ENCODE measurements around the gene ANKRD11. TPM values are rescaled to one million over a fixed set of nuclear protein-coding genes. Genes with fewer than 3 reads are reported as not detected.

Gene ANKRD11
- polyA plus RNA-seq, 4 donors: 48.4 to 86.7 (median 65.5) TPM

- DNase-seq (no peak), FAIRE-seq (no peak)
- WGBS, 3 donors: 86 to 90% (median 87%) methylated on average over 3 of the region's 3 CpGs
- peaks cover 0 to 21% of the 10 kb centered on the region in 2 donors for H3K9me3 ChIP-seq (ENCODE audit: control insufficient read depth in 2 of 2, insufficient read depth in 1 of 2, low read depth in 1 of 2, low read length in 1 of 2)
- peaks cover 0 to 19% (median 0%) of the 10 kb centered on the region in 3 donors for H3K36me3 ChIP-seq (ENCODE audit: control insufficient read depth in 3 of 3, insufficient read depth in 2 of 3, low read depth in 1 of 3, low read length in 3 of 3)
- H3K27ac ChIP-seq (ENCODE audit: low read depth in 1 of 3, low read length in 2 of 3): no peak overlapping the region
- H3K4me1 ChIP-seq (ENCODE audit: control insufficient read depth in 3 of 3, insufficient read depth in 2 of 3, low read depth in 1 of 3, low read length in 2 of 3): peaks cover 0 to 4% (median 0%) of the 10 kb centered on the region in 3 donors
- H3K27me3 ChIP-seq (ENCODE audit: control insufficient read depth in 3 of 3, insufficient read depth in 3 of 3, low read length in 3 of 3): no peaks in the 10 kb centered on the region
- H3K4me3 ChIP-seq (ENCODE audit: low read depth in 1 of 3, low read length in 3 of 3): no peak overlapping the region
Measured at GRCh38 chr16:89237733-89238132, 252.6 kb downstream of the ANKRD11 start.

GRCh38 chr16:89233678-89234490, 256.5 kb downstream of the ANKRD11 start:
- Histone ChIP-seq H3K27me3 (ENCODE audit: control insufficient read depth in 3 of 3, insufficient read depth in 3 of 3, low read length in 3 of 3) (no peaks in the 10 kb centered on the region), H3K27ac (ENCODE audit: low read depth in 1 of 3, low read length in 2 of 3) (no peak overlapping the region), H3K9me3 (ENCODE audit: control insufficient read depth in 2 of 2, insufficient read depth in 1 of 2, low read depth in 1 of 2, low read length in 1 of 2) (peaks cover 0 to 55% of the 10 kb centered on the region in 2 donors), H3K4me3 (ENCODE audit: low read depth in 1 of 3, low read length in 3 of 3) (no peak overlapping the region), H3K4me1 (ENCODE audit: control insufficient read depth in 3 of 3, insufficient read depth in 2 of 3, low read depth in 1 of 3, low read length in 2 of 3) (no peaks in the 10 kb centered on the region), H3K36me3 (ENCODE audit: control insufficient read depth in 3 of 3, insufficient read depth in 2 of 3, low read depth in 1 of 3, low read length in 3 of 3) (peaks cover 3 to 48% (median 4%) of the 10 kb centered on the region in 3 donors)
- DNase-seq: no peak
- 95 to 96% (median 95%) methylated on average over 16 of the region's 16 CpGs for WGBS, 3 donors
- FAIRE-seq: no peak

GRCh38 chr16:89232107-89232506, 258.3 kb downstream of the ANKRD11 start:
- no peak for FAIRE-seq
- H3K27ac ChIP-seq (ENCODE audit: low read depth in 1 of 3, low read length in 2 of 3): no peak overlapping the region
- no peaks in the 10 kb centered on the region for H3K4me1 ChIP-seq (ENCODE audit: control insufficient read depth in 3 of 3, insufficient read depth in 2 of 3, low read depth in 1 of 3, low read length in 2 of 3)
- 84 to 88% (median 85%) methylated on average over 2 of the region's 2 CpGs for WGBS, 3 donors
- H3K36me3 ChIP-seq (ENCODE audit: control insufficient read depth in 3 of 3, insufficient read depth in 2 of 3, low read depth in 1 of 3, low read length in 3 of 3): peaks cover 9 to 58% (median 9%) of the 10 kb centered on the region in 3 donors
- no peak overlapping the region for H3K4me3 ChIP-seq (ENCODE audit: low read depth in 1 of 3, low read length in 3 of 3)
- H3K9me3 ChIP-seq (ENCODE audit: control insufficient read depth in 2 of 2, insufficient read depth in 1 of 2, low read depth in 1 of 2, low read length in 1 of 2): peaks cover 0 to 72% of the 10 kb centered on the region in 2 donors
- no peak for DNase-seq
- no peaks in the 10 kb centered on the region for H3K27me3 ChIP-seq (ENCODE audit: control insufficient read depth in 3 of 3, insufficient read depth in 3 of 3, low read length in 3 of 3)

- Histone ChIP-seq H3K27me3 (ENCODE audit: control insufficient read depth in 3 of 3, insufficient read depth in 3 of 3, low read length in 3 of 3) (no peaks in the 10 kb centered on the region), H3K4me1 (ENCODE audit: control insufficient read depth in 3 of 3, insufficient read depth in 2 of 3, low read depth in 1 of 3, low read length in 2 of 3) (no peaks in the 10 kb centered on the region), H3K27ac (ENCODE audit: low read depth in 1 of 3, low read length in 2 of 3) (no peak overlapping the region), H3K4me3 (ENCODE audit: low read depth in 1 of 3, low read length in 3 of 3) (no peak overlapping the region), H3K36me3 (ENCODE audit: control insufficient read depth in 3 of 3, insufficient read depth in 2 of 3, low read depth in 1 of 3, low read length in 3 of 3) (peaks cover 13 to 73% (median 16%) of the 10 kb centered on the region in 3 donors), H3K9me3 (ENCODE audit: control insufficient read depth in 2 of 2, insufficient read depth in 1 of 2, low read depth in 1 of 2, low read length in 1 of 2) (peaks cover 0 to 74% of the 10 kb centered on the region in 2 donors)
- FAIRE-seq (no peak), DNase-seq (no peak)
- 95 to 96% (median 96%) methylated on average over 14 of the region's 14 CpGs for WGBS, 3 donors
Measured at GRCh38 chr16:89230255-89230654, 260.1 kb downstream of the ANKRD11 start.

- 96 to 99% (median 96%) methylated on average over 9 to 10 of the region's 10 CpGs for WGBS, 3 donors
- H3K27me3 ChIP-seq (ENCODE audit: control insufficient read depth in 3 of 3, insufficient read depth in 3 of 3, low read length in 3 of 3): no peaks in the 10 kb centered on the region
- no peak for FAIRE-seq
- H3K4me3 ChIP-seq (ENCODE audit: low read depth in 1 of 3, low read length in 3 of 3): no peak overlapping the region
- no peaks in the 10 kb centered on the region for H3K4me1 ChIP-seq (ENCODE audit: control insufficient read depth in 3 of 3, insufficient read depth in 2 of 3, low read depth in 1 of 3, low read length in 2 of 3)
- peaks cover 17 to 66% (median 18%) of the 10 kb centered on the region in 3 donors for H3K36me3 ChIP-seq (ENCODE audit: control insufficient read depth in 3 of 3, insufficient read depth in 2 of 3, low read depth in 1 of 3, low read length in 3 of 3)
- H3K27ac ChIP-seq (ENCODE audit: low read depth in 1 of 3, low read length in 2 of 3): no peak overlapping the region
- no peak for DNase-seq
- H3K9me3 ChIP-seq (ENCODE audit: control insufficient read depth in 2 of 2, insufficient read depth in 1 of 2, low read depth in 1 of 2, low read length in 1 of 2): peaks cover 0 to 36% of the 10 kb centered on the region in 2 donors
Measured at GRCh38 chr16:89224665-89225064, 265.7 kb downstream of the ANKRD11 start.

GRCh38 chr16:89222931-89223330, 267.4 kb downstream of the ANKRD11 start:
- FAIRE-seq: no peak
- H3K9me3 ChIP-seq (ENCODE audit: control insufficient read depth in 2 of 2, insufficient read depth in 1 of 2, low read depth in 1 of 2, low read length in 1 of 2): peaks cover 0 to 19% of the 10 kb centered on the region in 2 donors
- WGBS, 3 donors: 96 to 98% (median 97%) methylated on average over 21 of the region's 21 CpGs
- no peaks in the 10 kb centered on the region for H3K4me1 ChIP-seq (ENCODE audit: control insufficient read depth in 3 of 3, insufficient read depth in 2 of 3, low read depth in 1 of 3, low read length in 2 of 3)
- no peak overlapping the region for H3K4me3 ChIP-seq (ENCODE audit: low read depth in 1 of 3, low read length in 3 of 3)
- H3K27me3 ChIP-seq (ENCODE audit: control insufficient read depth in 3 of 3, insufficient read depth in 3 of 3, low read length in 3 of 3): no peaks in the 10 kb centered on the region
- H3K36me3 ChIP-seq (ENCODE audit: control insufficient read depth in 3 of 3, insufficient read depth in 2 of 3, low read depth in 1 of 3, low read length in 3 of 3): peaks cover 17 to 65% (median 18%) of the 10 kb centered on the region in 3 donors
- DNase-seq: no peak
- H3K27ac ChIP-seq (ENCODE audit: low read depth in 1 of 3, low read length in 2 of 3): no peak overlapping the region

- FAIRE-seq (no peak), DNase-seq (no peak)
- Histone ChIP-seq H3K36me3 (ENCODE audit: control insufficient read depth in 3 of 3, insufficient read depth in 2 of 3, low read depth in 1 of 3, low read length in 3 of 3) (peaks cover 7 to 53% (median 8%) of the 10 kb centered on the region in 3 donors), H3K27ac (ENCODE audit: low read depth in 1 of 3, low read length in 2 of 3) (no peak overlapping the region), H3K4me3 (ENCODE audit: low read depth in 1 of 3, low read length in 3 of 3) (no peak overlapping the region), H3K9me3 (ENCODE audit: control insufficient read depth in 2 of 2, insufficient read depth in 1 of 2, low read depth in 1 of 2, low read length in 1 of 2) (peaks cover 0 to 6% of the 10 kb centered on the region in 2 donors), H3K27me3 (ENCODE audit: control insufficient read depth in 3 of 3, insufficient read depth in 3 of 3, low read length in 3 of 3) (no peaks in the 10 kb centered on the region), H3K4me1 (ENCODE audit: control insufficient read depth in 3 of 3, insufficient read depth in 2 of 3, low read depth in 1 of 3, low read length in 2 of 3) (no peaks in the 10 kb centered on the region)
- 84 to 92% (median 89%) methylated on average over 3 of the region's 3 CpGs for WGBS, 3 donors
Measured at GRCh38 chr16:89221604-89222003, 268.8 kb downstream of the ANKRD11 start.

DNA sequence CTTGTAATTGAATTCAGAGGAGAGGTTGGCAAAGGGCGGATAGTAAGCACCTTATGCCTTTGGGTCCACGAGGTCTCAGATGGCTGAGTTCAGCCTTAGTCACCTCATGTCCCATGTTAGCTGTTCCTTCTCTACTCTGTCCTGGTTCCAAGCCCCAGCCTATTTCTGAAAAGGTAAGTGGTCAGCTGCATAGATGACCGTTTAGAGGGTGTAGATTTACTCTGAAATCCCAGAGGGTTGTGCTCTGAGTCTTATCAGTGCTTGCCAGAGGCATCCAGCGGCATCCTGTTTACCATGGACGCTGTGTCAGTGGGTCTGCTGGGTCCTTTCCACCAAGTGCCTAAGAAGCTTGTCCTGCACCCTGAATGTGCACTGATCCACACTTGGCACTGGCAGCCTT, 271.0 kb downstream of the ANKRD11 start:
- H3K9me3 ChIP-seq (ENCODE audit: control insufficient read depth in 2 of 2, insufficient read depth in 1 of 2, low read depth in 1 of 2, low read length in 1 of 2): no peaks in the 10 kb centered on the region
- peaks cover 0 to 4% (median 3%) of the 10 kb centered on the region in 3 donors for H3K4me1 ChIP-seq (ENCODE audit: control insufficient read depth in 3 of 3, insufficient read depth in 2 of 3, low read depth in 1 of 3, low read length in 2 of 3)
- H3K27ac ChIP-seq (ENCODE audit: low read depth in 1 of 3, low read length in 2 of 3): no peak overlapping the region
- WGBS, 3 donors: 68 to 80% (median 73%) methylated on average over 5 of the region's 5 CpGs
- no peaks in the 10 kb centered on the region for H3K27me3 ChIP-seq (ENCODE audit: control insufficient read depth in 3 of 3, insufficient read depth in 3 of 3, low read length in 3 of 3)
- peaks cover 5 to 34% (median 7%) of the 10 kb centered on the region in 3 donors for H3K36me3 ChIP-seq (ENCODE audit: control insufficient read depth in 3 of 3, insufficient read depth in 2 of 3, low read depth in 1 of 3, low read length in 3 of 3)
- FAIRE-seq: no peak
- no peak overlapping the region for H3K4me3 ChIP-seq (ENCODE audit: low read depth in 1 of 3, low read length in 3 of 3)
- no peak for DNase-seq

Measured in small intestine (tissue), 7 donors.